Limb (tissue), 2 donors: ENCODE data around the gene MAGT1.
"Not testable (repeated sequence)": the region's sequence is repeated elsewhere in the genome, so short reads cannot be mapped to it uniquely, and the experiment has no call there.

Experiments used
- DNase-seq, 2 donors: peaks; one replicate each; pipeline ENCODE4 v3.0.0-alpha.2; 2016; ENCODE audit errors: extremely low spot score in 2 of 2

Gene MAGT1

GRCh38 chrX:77875372-77875771, 19.9 kb downstream of the MAGT1 start:
- no peak for DNase-seq

DNA sequence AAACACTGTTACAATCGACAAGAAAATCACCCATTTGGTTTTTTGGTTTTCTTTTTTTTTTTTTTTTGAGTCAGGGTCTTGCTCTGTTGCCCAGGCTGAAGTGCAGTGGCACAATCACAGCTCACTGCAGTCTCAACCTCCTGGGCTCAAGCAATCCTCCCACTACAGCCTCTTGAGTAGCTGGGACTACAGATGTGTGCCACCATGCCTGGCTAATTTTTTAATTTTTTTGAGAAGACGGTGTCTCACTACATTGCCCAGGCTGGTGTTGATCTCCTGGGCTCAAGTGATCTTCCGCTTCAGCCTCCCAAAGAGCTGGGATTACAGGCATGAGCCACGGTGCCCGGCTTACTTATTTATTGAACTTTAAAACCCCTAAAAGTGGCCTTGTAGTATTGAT, 63.7 kb downstream of the MAGT1 start:
- not testable (repeated sequence) for DNase-seq

GRCh38 chrX:77821989-77822388, 73.2 kb downstream of the MAGT1 start:
- DNase-seq, result not testable (repeated sequence)

- no peak for DNase-seq
These were observed 75.0 kb downstream of the MAGT1 start for GRCh38 chrX:77820091-77820727.

GRCh38 chrX:77814210-77814609, 81.0 kb downstream of the MAGT1 start:
- no peak for DNase-seq

DNA sequence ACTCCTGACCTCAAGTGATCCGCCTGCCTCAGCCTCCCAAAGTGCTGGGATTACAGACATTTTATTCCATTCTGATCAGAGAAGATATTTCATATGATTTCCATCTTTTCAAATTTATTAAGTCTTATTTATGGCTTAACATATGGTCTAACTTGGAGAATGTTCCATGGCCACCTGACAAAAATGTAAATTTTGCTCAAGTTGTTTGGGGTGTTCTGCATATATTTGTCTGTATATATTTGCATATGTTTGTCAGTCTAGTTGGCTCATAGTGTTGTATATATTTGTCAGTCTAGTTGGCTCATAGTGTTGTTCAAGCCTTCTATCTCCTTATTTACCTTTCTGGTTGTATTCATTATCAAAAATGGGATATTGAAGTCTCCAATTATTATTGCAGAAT, 93.0 kb downstream of the MAGT1 start:
- DNase-seq, result no peak

- DNase-seq, result no peak
These were observed 100.1 kb downstream of the MAGT1 start for GRCh38 chrX:77795124-77795523.

DNA sequence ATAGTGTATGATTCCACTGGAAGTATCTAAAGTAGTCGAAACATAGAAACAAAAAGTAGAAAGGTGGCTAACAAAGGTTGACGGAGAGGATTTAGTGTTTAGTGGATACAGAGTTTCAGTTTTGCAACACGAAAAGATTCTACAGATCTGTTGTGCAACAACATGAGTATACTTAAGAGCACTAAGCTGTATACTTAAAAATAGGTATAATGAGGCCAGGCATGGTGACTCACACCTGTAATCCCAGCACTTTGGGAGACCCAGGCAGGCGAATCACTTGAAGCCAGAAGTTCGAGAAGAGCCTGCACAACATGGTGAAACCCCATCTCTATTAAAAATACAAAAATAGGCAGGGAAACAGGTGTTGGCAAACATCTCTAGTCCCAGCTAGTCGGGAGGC, 101.3 kb downstream of the MAGT1 start:
- DNase-seq, result no peak

GRCh38 chrX:77788050-77788449, 107.2 kb downstream of the MAGT1 start:
- DNase-seq, result no peak

DNA sequence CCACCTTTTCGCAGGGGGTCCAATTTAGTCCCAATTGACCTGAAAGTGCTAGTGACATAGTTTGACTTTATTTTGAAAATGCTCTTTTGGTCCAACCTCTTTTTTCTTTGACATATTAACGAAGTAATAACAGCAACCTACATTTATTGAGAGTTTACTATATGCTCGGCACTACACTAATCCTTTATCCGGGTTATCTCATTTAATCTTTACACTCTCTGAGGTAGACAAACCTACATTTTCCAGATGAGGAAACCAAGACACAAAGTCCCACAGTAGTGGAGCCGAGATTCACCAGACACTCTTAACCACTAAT, 108.9 kb downstream of the MAGT1 start:
- no peak for DNase-seq

GRCh38 chrX:77785486-77786364, 109.5 kb downstream of the MAGT1 start, which contains the start of gene ATRX:
Gene ATRX (minus strand): TSS chrX:77786216. CDS start chrX:77786001, 215 bp downstream.
- DNase-seq, result peak; percentile 82 to 88

DNA sequence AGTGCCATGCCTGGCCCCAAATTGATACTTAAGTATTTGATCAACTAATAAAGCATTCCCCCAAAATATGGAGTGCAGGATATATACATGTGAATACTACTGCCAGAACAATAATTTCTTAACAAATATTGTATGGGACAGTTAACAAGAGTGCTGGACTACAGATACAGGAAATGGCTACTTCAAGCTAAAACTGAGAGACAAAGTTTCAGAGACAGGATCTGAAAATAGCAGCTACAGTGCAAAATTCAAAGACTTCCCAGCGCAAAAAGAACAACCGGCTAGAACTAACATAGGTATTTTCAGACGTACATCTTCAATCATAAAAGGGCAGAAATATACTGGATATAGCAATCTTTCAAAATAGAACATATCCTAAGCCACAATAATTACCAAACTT, 115.5 kb downstream of the MAGT1 start:
- no peak for DNase-seq

- no peak for DNase-seq
These were observed 118.6 kb downstream of the MAGT1 start for GRCh38 chrX:77776659-77777058.
